SU-DHL-6 (cell line): ENCODE data around the gene SRBD1.

Experiments
- EZH2phosphoT487 ChIP-seq: fragments of 200-600 bp; sonication (generic), shearing (Covaris generic); conservative IDR thresholded peaks from 2 replicates; pipeline ENCODE4 v1.6.1; 2018; ENCODE audit warnings: mild to moderate bottlenecking, antibody characterized with exemption, low read length, moderate library complexity, mixed read lengths
- TF ChIP-seq, protein P1 (sequence below): fragments of 200-600 bp; sonication (generic); IDR thresholded peaks from one replicate; pipeline ENCODE4 v1.5.1; 2017; ENCODE audit warnings: antibody characterized with exemption, mild to moderate bottlenecking, low read length, moderate library complexity; ENCODE audit not compliant: insufficient read depth, poor library complexity, severe bottlenecking

- TF ChIP-seq, protein P1, sequence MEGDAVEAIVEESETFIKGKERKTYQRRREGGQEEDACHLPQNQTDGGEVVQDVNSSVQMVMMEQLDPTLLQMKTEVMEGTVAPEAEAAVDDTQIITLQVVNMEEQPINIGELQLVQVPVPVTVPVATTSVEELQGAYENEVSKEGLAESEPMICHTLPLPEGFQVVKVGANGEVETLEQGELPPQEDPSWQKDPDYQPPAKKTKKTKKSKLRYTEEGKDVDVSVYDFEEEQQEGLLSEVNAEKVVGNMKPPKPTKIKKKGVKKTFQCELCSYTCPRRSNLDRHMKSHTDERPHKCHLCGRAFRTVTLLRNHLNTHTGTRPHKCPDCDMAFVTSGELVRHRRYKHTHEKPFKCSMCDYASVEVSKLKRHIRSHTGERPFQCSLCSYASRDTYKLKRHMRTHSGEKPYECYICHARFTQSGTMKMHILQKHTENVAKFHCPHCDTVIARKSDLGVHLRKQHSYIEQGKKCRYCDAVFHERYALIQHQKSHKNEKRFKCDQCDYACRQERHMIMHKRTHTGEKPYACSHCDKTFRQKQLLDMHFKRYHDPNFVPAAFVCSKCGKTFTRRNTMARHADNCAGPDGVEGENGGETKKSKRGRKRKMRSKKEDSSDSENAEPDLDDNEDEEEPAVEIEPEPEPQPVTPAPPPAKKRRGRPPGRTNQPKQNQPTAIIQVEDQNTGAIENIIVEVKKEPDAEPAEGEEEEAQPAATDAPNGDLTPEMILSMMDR: no peak
- TF ChIP-seq EZH2phosphoT487: no peak
Measured at GRCh38 chr2:45352506-45352905, 258.6 kb downstream of the SRBD1 start.
